K562 (cell line): ENCODE results near the gene MAP3K15. TPM values are rescaled to one million over a fixed set of nuclear protein-coding genes. Genes with fewer than 3 reads are reported as not detected.

Experiments
- ATAC-seq: fragments of 200-7000 bp; cut with Tn5 transposase; 3 replicates; pipeline ENCODE4 v1.9.1; 2020; ENCODE audit warnings: moderate library complexity
- BruUV-seq: library from RNA; stranded (reverse); fragments of 400-500 nt; replicated peaks from 2 replicates; lab custom pipeline; 2021; lab: Mats Ljungman, UMichigan
- CTCF ChIA-PET: fragments of 300-600 bp; formaldehyde crosslinking; extraction: SDS; loops from one replicate; lab custom pipeline; 2021; ENCODE audit warnings: low intra/inter-chr PET ratio; lab: Yijun Ruan, JAX
- POLR2A ChIA-PET: fragments of 300-600, 350-650 bp; sonication (Branson Sonifier 250); formaldehyde crosslinking; extraction: SDS; loops from one replicate; lab custom pipeline; 2021; ENCODE audit warnings: antibody characterized with exemption, inconsistent platforms; lab: Yijun Ruan, JAX
- DNase-seq, 4 experiments: peaks; one replicate each; pipeline versions ENCODE4 v3.0.0 to v3.0.0-alpha.2; 2011 to 2018; ENCODE audit warnings: low spot score in 3 of 4, mixed read lengths in 3 of 4; ENCODE audit errors: extremely low read depth in 1 of 4
- FAIRE-seq: peaks from 2 replicates; lab custom pipeline; 2011; peaks lifted over from hg19 to GRCh38; lab: Jason Lieb, UNC
- H2AFZ ChIP-seq: 2 replicates; pipeline ENCODE4 v1.6.0; 2011; ENCODE audit warnings: low read depth, low read length, control low read depth, inconsistent platforms
- H3K27ac ChIP-seq: fragments of 200-600 bp; 3 replicates; pipeline ENCODE4 v1.8.0; 2011; ENCODE audit warnings: low read depth, mild to moderate bottlenecking, control low read depth, inconsistent platforms, low read length, moderate library complexity, mixed read lengths; ENCODE audit errors: extremely low read depth
- H3K27me3 ChIP-seq, 2 experiments: fragments of 300-600 bp in 1 of 2; 2 replicates in 1 of 2; 3 replicates in 1 of 2; pipeline versions ENCODE4 v1.6.0 to v1.8.0; 2011; ENCODE audit warnings: inconsistent platforms in 2 of 2, low read length in 2 of 2, mild to moderate bottlenecking in 1 of 2, mixed read lengths in 1 of 2, moderate library complexity in 1 of 2; ENCODE audit not compliant: control insufficient read depth in 2 of 2, insufficient read depth in 2 of 2
- H3K36me3 ChIP-seq: fragments of 300-600 bp; 3 replicates; pipeline ENCODE4 v1.8.0; 2011; ENCODE audit warnings: mild to moderate bottlenecking, low read length, inconsistent platforms; ENCODE audit not compliant: control insufficient read depth, insufficient read depth
- H3K4me1 ChIP-seq, 2 experiments: fragments of 200-600 bp in 1 of 2; replicated peaks in 1 of 2; 2 replicates in 1 of 2; 3 replicates in 1 of 2; pipeline versions ENCODE4 v1.5.1 to v1.8.0; 2011; ENCODE audit warnings: inconsistent platforms in 2 of 2, low read length in 2 of 2, mild to moderate bottlenecking in 1 of 2, mixed read lengths in 1 of 2, moderate library complexity in 1 of 2; ENCODE audit not compliant: control insufficient read depth in 2 of 2, insufficient read depth in 2 of 2
- H3K4me2 ChIP-seq: 2 replicates; pipeline ENCODE4 v1.6.1; 2011; ENCODE audit warnings: low read length, control low read depth, inconsistent platforms, mixed read lengths; ENCODE audit not compliant: insufficient read depth
- H3K4me3 ChIP-seq: fragments of 200-600 bp; sonication (generic), shearing (Covaris generic); 2 replicates; pipeline ENCODE4 v1.5.1; 2016; ENCODE audit warnings: control low read depth, inconsistent platforms
- H3K79me2 ChIP-seq: fragments of 200-600 bp; 3 replicates; pipeline ENCODE4 v1.8.0; 2011; ENCODE audit warnings: low read length, inconsistent platforms; ENCODE audit not compliant: control insufficient read depth, insufficient read depth
- H3K9ac ChIP-seq, 2 experiments: 2 replicates each; pipeline versions ENCODE4 v1.6.0 to v1.6.1; 2011; ENCODE audit warnings: low read depth in 2 of 2, low read length in 2 of 2, control low read depth in 1 of 2, inconsistent platforms in 1 of 2, mild to moderate bottlenecking in 1 of 2, mixed read lengths in 1 of 2; ENCODE audit not compliant: insufficient read depth in 1 of 2
- H3K9me1 ChIP-seq: one replicate; pipeline ENCODE4 v1.6.0; 2011; ENCODE audit warnings: inconsistent platforms, mild to moderate bottlenecking, low read length, moderate library complexity; ENCODE audit not compliant: control insufficient read depth, insufficient read depth
- H3K9me3 ChIP-seq: replicated peaks from 2 replicates; pipeline ENCODE4 v1.5.1; 2011; ENCODE audit warnings: low read depth, low read length, inconsistent platforms; ENCODE audit not compliant: control insufficient read depth, insufficient read depth
- H4K20me1 ChIP-seq: replicated peaks from 2 replicates; pipeline ENCODE4 v1.6.1; 2011; ENCODE audit warnings: low read length, inconsistent platforms, mixed read lengths; ENCODE audit not compliant: control insufficient read depth, insufficient read depth
- CBFA2T3 ChIP-seq: fragments of 450-650 bp; IDR thresholded peaks from 2 replicates; pipeline ENCODE4 v1.6.1; 2017
- CCAR2 ChIP-seq: fragments of 200-400 bp; formaldehyde crosslinking; IDR thresholded peaks from 2 replicates; pipeline ENCODE4 v1.6.1; 2017; ENCODE audit warnings: mild to moderate bottlenecking, low read depth, low read length
- CUX1 ChIP-seq: fragments of 200-800 bp; sonication (Bioruptor generic); IDR thresholded peaks from 2 replicates; pipeline ENCODE4 v1.6.1; 2016; ENCODE audit warnings: missing genetic modification characterization, missing compliant biosample characterization
- ELF1 ChIP-seq: fragments of 200-800 bp; sonication (Bioruptor generic); IDR thresholded peaks from 2 replicates; pipeline ENCODE4 v1.6.1; 2016; ENCODE audit warnings: missing genetic modification characterization, missing compliant biosample characterization
- HCFC1 ChIP-seq: IDR thresholded peaks from 2 replicates; pipeline ENCODE4 v1.6.1; 2012; ENCODE audit warnings: low read depth, low read length, improper control_type of control experiment
- HEY1 ChIP-seq: fragments of 250-450 bp; sonication (Bioruptor Pico); IDR thresholded peaks from 2 replicates; pipeline ENCODE4 v1.5.0; 2020; ENCODE audit warnings: mild to moderate bottlenecking, moderate library complexity, borderline replicate concordance
- HIVEP1 ChIP-seq: fragments of 250-450 bp; sonication (Bioruptor Pico); IDR thresholded peaks from 2 replicates; pipeline ENCODE4 v1.4.0; 2020; ENCODE audit warnings: mild to moderate bottlenecking
- KLF6 ChIP-seq: fragments of 250-450 bp; sonication (Bioruptor Pico); IDR thresholded peaks from 2 replicates; pipeline ENCODE4 v1.4.0; 2020; ENCODE audit warnings: mild to moderate bottlenecking, moderate library complexity, borderline replicate concordance
- NFIC ChIP-seq: fragments of 450-650 bp; IDR thresholded peaks from 2 replicates; pipeline ENCODE4 v1.6.1; 2017; ENCODE audit warnings: mild to moderate bottlenecking, inconsistent platforms
- PHF8 ChIP-seq: fragments of 200-600 bp; sonication (generic); IDR thresholded peaks from 2 replicates; pipeline ENCODE4 v1.6.1; 2012; ENCODE audit warnings: mixed run types, mild to moderate bottlenecking, inconsistent platforms, low read length, moderate library complexity, borderline replicate concordance
- TEAD1 ChIP-seq, 2 experiments: fragments of 450-650 bp in 1 of 2; sonication (generic) in 1 of 2; formaldehyde crosslinking; IDR thresholded peaks; 2 replicates each; pipeline versions ENCODE4 v1.4.0 to v1.8.0; 2020 to 2022; ENCODE audit warnings: mild to moderate bottlenecking in 2 of 2, missing genetic modification reagents in 1 of 2
- TEAD4 ChIP-seq, 2 experiments: sonication (generic) in 1 of 2; formaldehyde crosslinking in 1 of 2; IDR thresholded peaks; 2 replicates each; pipeline versions ENCODE4 v1.6.1 to v1.8.0; 2012 to 2022; ENCODE audit warnings: borderline replicate concordance in 1 of 2, inconsistent platforms in 1 of 2, low read length in 1 of 2, mild to moderate bottlenecking in 1 of 2, missing genetic modification reagents in 1 of 2
- ZC3H11A ChIP-seq: IDR thresholded peaks from 2 replicates; pipeline ENCODE4 v1.6.1; 2012; ENCODE audit warnings: low read depth, low read length, improper control_type of control experiment
- ZNF184 ChIP-seq: sonication (generic); formaldehyde crosslinking; IDR thresholded peaks from 2 replicates; pipeline ENCODE4 v1.5.0; 2020; ENCODE audit warnings: missing genetic modification reagents
- WGBS: fragments of 100-300 bp; shearing (Covaris generic); methylation state at CpG from one replicate; pipeline ENCODE4 v1.1.6; 2016; ENCODE audit warnings: low coverage, mixed read lengths; ENCODE audit not compliant: insufficient coverage; ENCODE audit errors: missing lambda C conversion rate; 5-methylcytosine and 5-hydroxymethylcytosine counted together
- in situ Hi-C: fragments of 300-500 bp; cut with MboI; formaldehyde crosslinking; loops from 4 replicates; pipeline ENCODE4 v1.15.0; 2018; ENCODE audit warnings: inconsistent platforms, mixed read lengths
- intact Hi-C: fragments of 100-400 bp; cut with micrococcal nuclease; formaldehyde crosslinking; loops from 2 replicates; pipeline ENCODE4 v1.14.2; 2022
- polyA plus RNA-seq, 8 experiments: library from polyadenylated mRNA; depleted of rRNA in 4 of 8; stranded (reverse) in 5 of 8; unstranded in 3 of 8; fragments of >200 nt; fragmentation: Nextera tagmentation in 2 of 8; fragmentation: Illumina TruSeq in 1 of 8; extraction: Ambion mirVana in 2 of 8; extraction: Trizol in 1 of 8; gene quantifications; 2 replicates each; pipeline versions ENCODE4 v1.2.1 to v1.2.3, GENCODE V29; 2011 to 2014; ENCODE audit warnings: inconsistent platforms in 1 of 8, missing spikeins in 1 of 8
- total RNA-seq, 7 experiments: library from RNA; depleted of rRNA in 6 of 7; stranded (reverse); fragments of >200 nt in 6 of 7; fragmentation: Illumina TruSeq in 2 of 7; extraction: Trizol in 2 of 7; gene quantifications; 2 replicates each; pipeline versions ENCODE4 v1.2.1 to v1.2.3, GENCODE V29; 2011 to 2021; ENCODE audit warnings: low replicate concordance in 1 of 7

Gene MAP3K15
- total and polyA plus RNA-seq, 9 of the 15 experiments (the other 6 are each of a cell fraction or from before 2014, with no cell fraction given): 0.03 to 0.29 (median 0.14) TPM; not detected in 5

- H3K9me3 ChIP-seq: no peaks in the 10 kb centered on the region
- 0% methylated on average over 2 of the region's 2 CpGs for WGBS
- no peak overlapping the region for H3K9ac ChIP-seq
- CTCF ChIA-PET: no interaction called here
- in situ Hi-C loops (no loop called here), intact Hi-C loops (no loop called here)
- no peak overlapping the region for H2AFZ ChIP-seq
- H3K79me2 ChIP-seq: no peaks in the 10 kb centered on the region
- ATAC-seq (no peak), DNase-seq (no peak), FAIRE-seq (no peak)
- no peak overlapping the region for H3K4me2 ChIP-seq
- no peaks in the 10 kb centered on the region for H3K36me3 ChIP-seq
- no peak overlapping the region for H3K4me3 ChIP-seq
- no peak overlapping the region for H3K27ac ChIP-seq
- no peaks in the 10 kb centered on the region for H4K20me1 ChIP-seq
- no peaks in the 10 kb centered on the region for H3K4me1 ChIP-seq
- H3K9me1 ChIP-seq: no peaks in the 10 kb centered on the region
- POLR2A ChIA-PET: interaction anchor here (0.7 kb wide), 1 partner anchor 11 kb away, joined by 3 read pairs; no protein-coding TSS in a partner anchor
- BruUV-seq: no TSS peak
- H3K27me3 ChIP-seq: peaks cover 2 to 11% of the 10 kb centered on the region in 2 experiments; a peak in 4 of 5 replicates
- no peak for TF ChIP-seq CBFA2T3
- no peak for TF ChIP-seq TEAD4 (IDR thresholded peaks at IDR 0.05; ENCODE audit: low read length)
- no peak for TF ChIP-seq TEAD4 (CRISPR knock-in tag; IDR thresholded peaks at IDR 0.05; ENCODE audit: borderline replicate concordance)
- TF ChIP-seq ZNF184 (CRISPR knock-in tag): no peak
- TF ChIP-seq HIVEP1 (CRISPR knock-in tag): no peak
- no peak for TF ChIP-seq CCAR2
- TF ChIP-seq HEY1 (CRISPR knock-in tag): no peak
- TF ChIP-seq HCFC1: no peak
- no peak for TF ChIP-seq CUX1 (CRISPR knock-in tag)
- TF ChIP-seq ELF1 (tag): no peak
- no peak for TF ChIP-seq NFIC
- TF ChIP-seq KLF6 (CRISPR knock-in tag): no peak
- TF ChIP-seq PHF8: no peak
- no peak for TF ChIP-seq TEAD1 (CRISPR knock-in tag; IDR thresholded peaks at IDR 0.05)
- TF ChIP-seq ZC3H11A: no peak
Observed at GRCh38 chrX:19326567-19326966, 188.7 kb downstream of the MAP3K15 start.
